Islet of Langerhans (tissue), 1 donor: ENCODE measurements around the gene PSMC6.
"Not testable (repeated sequence)": the region's sequence is repeated elsewhere in the genome, so short reads cannot be mapped to it uniquely, and the experiment has no call there.

Experiments
- FAIRE-seq: peaks from one replicate; lab custom pipeline; 2011; peaks lifted over from hg19 to GRCh38; lab: Jason Lieb, UNC

The PSMC6 gene

DNA sequence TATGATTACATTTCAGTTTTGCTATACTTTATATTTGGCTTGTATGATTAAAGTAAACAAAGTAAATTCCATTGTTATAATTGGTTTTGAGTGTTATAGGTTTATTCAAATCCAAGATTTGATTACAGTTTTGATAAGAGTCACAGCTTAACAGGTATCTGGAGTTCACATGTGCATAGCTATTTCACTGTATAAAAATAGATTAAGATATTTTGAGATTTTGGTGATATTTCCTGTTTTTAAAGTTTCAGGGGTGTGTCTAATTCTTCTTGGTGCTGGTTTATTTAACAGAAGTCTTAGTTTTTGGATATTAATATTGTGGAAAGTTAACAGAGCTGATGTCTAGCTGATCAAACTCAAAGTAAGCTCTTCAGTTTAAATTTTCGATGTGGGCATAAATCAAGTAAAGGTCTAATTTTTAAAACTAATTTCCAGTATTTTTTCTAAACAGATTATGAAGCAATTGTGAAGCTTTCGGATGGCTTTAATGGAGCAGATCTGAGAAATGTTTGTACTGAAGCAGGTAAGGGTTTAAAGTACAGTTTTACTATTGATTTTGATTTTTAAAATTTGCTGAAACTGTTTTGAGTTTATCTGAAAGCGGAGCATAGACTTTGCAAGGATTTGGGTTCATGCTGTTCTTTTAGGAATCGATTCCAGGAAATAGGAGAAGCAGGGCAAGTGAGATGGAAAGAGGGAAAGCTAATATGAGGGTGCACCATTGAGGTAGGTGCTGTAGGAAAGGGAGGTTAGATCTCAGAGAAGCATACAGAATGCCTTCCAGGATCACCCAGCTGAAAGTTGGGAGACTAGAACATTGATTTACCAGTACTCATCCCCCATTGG is 16.7 kb downstream of the PSMC6 start:
- FAIRE-seq: no peak

GRCh38 chr14:52724360-52724644 is 17.3 kb downstream of the PSMC6 start:
- no peak for FAIRE-seq

- not testable (repeated sequence) for FAIRE-seq
Observed at GRCh38 chr14:52727509-52727908, 20.5 kb downstream of the PSMC6 start.

DNA sequence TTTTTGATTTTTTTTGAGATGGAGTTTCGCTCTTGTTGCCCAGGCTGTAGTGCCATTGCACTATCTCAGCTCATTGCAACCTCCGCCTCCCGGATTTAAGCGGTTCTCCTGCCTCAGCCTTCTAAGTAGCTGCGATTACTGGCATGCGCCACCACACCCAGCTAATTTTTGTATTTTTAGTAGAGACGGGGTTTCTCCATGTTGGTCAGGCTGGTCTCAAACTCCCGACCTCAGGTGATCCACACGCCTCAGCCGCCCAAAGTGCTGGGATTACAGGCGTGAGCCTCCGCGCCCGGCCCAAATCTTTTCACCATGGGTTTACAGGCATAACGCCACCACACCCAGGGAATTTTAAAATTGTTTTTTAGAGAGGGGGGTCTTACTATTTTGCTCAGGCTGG is 22.0 kb downstream of the PSMC6 start:
- FAIRE-seq: not testable (repeated sequence)

GRCh38 chr14:52729585-52729924 is 22.6 kb downstream of the PSMC6 start:
- no peak for FAIRE-seq

- no peak for FAIRE-seq
Observed at GRCh38 chr14:52729925-52730708, 23.1 kb downstream of the PSMC6 start, which contains the start of gene STYX. Gene STYX, plus strand, starts transcription at chr14:52730166. Its CDS starts 309 bp downstream, at chr14:52730475.

GRCh38 chr14:52730709-52731111 is 23.7 kb downstream of the PSMC6 start:
- no peak for FAIRE-seq

GRCh38 chr14:52733824-52734223 is 26.8 kb downstream of the PSMC6 start:
- no peak for FAIRE-seq

DNA sequence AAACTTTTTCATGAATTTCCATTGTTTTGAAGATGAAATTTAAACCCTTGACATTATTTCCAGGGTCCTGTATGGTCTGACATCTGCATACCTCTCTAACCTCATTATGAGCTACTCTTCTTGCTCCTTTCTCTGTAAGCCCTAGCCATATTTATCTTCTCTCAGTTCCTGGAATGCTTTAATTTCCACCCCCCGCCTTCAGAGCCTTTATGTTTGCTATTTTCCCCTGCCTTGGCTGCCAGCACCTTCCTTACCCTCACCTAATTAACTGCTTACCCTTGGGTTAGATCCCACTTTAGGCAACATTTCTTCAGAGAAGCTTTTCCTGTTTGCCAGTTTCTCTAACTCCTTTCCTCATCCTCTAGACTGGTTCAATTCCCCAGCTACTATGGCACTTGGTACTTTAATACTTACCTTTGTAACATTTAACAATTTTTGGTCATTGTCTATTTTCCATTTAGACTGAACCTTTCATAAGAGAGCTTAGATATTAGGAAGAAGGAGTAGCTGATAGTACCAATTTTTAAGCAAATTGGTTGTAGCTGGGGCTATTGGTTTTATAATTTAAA is 29.0 kb downstream of the PSMC6 start:
- FAIRE-seq: no peak

GRCh38 chr14:52738409-52738808 is 31.4 kb downstream of the PSMC6 start:
- FAIRE-seq: no peak

- no peak for FAIRE-seq
Observed at GRCh38 chr14:52740751-52741150, 33.8 kb downstream of the PSMC6 start.

DNA sequence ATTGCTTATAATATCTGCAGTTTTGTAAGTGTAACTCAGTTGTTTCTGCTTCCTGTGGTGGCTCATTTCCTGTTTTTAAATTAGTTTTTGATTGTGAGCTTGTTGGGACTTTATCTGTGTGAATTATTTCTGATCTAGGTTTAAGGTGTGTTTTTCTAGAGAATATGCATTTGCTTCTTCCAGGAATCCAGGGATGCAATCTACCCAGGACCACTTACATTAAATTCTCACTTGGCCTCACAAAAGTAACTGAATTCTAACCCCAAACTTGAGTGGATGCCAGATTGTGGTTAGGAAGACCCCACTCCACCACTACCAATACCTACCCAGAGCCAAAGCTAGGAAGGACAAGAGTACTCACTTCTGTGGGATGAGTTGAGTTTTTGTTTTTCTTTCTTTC is 34.9 kb downstream of the PSMC6 start:
- no peak for FAIRE-seq

GRCh38 chr14:52748647-52749292 is 41.8 kb downstream of the PSMC6 start:
- no peak for FAIRE-seq

GRCh38 chr14:52755607-52756316 is 48.8 kb downstream of the PSMC6 start:
- no peak for FAIRE-seq

DNA sequence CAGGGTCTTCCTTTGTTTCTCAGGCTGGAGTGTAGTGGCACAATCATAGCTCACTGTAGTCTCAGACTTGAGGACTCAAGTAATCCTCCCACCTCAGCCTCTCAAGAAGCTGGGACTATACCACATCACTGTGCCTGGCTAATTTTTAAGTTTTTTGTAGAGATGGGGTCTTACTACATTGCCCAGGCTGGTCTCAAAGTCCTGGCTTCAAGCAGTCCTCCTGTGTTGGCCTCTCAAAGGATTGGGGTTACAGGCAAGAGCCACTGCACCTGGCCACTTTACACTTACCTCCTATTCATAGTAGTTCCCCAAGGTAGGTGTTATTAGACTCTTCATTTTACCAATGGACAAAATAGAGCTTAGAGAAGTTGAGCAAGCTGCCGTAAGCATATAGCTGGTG is 52.1 kb downstream of the PSMC6 start:
- FAIRE-seq: no peak

- FAIRE-seq: not testable (repeated sequence)
Observed at GRCh38 chr14:52762923-52763322, 55.9 kb downstream of the PSMC6 start.

GRCh38 chr14:52767058-52767833 is 60.2 kb downstream of the PSMC6 start:
- FAIRE-seq: no peak

- no peak for FAIRE-seq
Observed at GRCh38 chr14:52769887-52770286, 62.9 kb downstream of the PSMC6 start.

- no peak for FAIRE-seq
Observed at GRCh38 chr14:52776816-52777215, 69.8 kb downstream of the PSMC6 start.
